Glomerular endothelial cell (primary cell): ENCODE data around the gene AAGAB. TPM values are rescaled to one million over a fixed set of nuclear protein-coding genes. Genes with fewer than 3 reads are reported as not detected.

ENCODE experiments used
- DNase-seq: peaks from one replicate; pipeline ENCODE4 v3.0.0-alpha.2; 2011; ENCODE audit warnings: low read depth, low spot score; ENCODE audit errors: extremely low read depth
- total RNA-seq: library from RNA; depleted of rRNA; stranded (reverse); fragments of >200 nt; gene quantifications from 2 replicates; pipeline ENCODE4 v1.2.3, GENCODE V29; 2015

The AAGAB gene
- total RNA-seq, 1 donor from 2014 or later: 41.9 TPM

DNA sequence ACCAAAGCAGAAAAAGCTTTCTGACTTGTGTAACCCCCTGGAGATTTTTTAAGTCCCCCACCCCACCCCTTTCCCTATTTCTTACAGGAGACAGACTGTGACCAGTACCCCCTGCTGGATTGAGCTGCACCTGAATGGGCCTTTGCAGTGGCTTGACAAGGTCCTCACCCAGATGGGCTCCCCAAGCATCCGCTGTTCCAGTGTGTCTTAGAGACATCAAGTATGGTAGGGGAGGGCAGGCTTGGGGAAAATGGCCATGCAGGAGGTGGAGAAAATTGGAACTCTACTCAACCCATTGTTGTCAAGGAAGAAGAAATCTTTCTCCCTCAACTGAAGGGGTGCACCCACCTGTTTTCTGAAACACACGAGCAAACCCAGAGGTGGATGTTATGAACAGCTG is 64.1 kb downstream of the AAGAB start:
- DNase-seq: no peak

DNA sequence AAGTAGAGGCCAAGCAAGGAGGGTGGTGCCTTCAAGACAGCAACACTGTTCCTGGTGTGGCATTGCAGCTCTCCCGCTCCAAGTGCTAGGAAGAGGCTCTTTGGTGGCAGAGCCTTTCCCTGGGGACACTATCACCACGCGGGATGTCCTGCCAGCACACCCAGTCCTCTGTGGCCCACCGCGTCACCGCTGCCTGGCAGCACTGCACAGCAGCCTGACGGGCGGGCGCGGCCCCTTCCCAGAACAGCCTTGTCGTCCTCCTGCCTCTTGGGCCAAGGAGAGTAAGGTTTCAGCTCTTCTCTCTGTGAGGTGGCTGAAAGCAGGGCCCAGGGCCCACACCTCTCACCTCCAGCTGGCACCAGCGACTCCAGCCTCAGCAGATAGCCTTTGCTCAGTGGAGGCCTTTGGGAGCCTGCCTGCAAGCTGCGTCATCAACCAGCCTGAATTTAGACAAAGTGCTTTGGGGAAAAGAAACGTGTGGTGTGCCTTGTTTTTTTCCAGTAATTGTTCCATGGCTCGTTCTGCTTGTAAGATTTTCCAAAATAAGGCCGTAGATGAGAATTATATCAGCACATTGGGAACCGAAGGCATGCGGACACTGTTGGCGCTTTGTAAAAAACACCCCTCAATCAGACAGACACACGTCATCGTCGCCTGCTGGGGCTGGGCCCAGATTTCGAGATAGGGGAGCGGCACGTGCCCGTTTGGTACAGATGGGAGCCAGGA is 65.0 kb downstream of the AAGAB start:
- no peak for DNase-seq

DNA sequence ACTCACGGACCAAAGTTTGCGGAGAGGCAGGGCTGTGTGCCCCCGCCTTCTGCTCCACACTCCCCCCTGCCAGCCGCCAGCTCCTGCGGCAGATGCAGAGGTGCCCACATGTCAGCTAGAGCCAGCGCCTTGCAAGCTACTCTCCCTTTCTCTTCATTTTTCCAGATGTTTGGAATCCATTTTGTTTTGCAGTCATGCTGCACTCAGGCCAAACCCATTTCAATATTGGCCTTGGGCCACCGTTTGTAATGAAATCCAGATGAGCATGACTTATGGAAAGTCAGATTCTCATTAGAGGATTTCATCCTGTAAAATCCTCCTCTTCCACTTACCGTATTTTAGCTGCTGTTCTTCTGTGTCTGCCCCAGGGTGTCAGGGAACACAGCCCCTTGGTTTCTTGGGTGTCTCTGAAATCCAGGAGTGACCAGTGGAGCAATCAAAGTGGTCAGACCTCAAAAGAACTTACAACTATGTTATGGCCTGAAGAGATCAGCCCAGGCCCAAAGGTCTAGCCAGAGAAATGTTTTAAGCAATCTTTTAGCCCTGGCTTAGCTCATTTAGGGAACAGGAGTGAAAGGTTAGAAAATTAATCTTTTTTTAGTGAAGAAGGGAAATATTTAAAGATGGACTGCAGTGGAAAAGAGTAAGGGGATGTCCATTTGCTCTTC is 65.8 kb downstream of the AAGAB start:
- no peak for DNase-seq

DNA sequence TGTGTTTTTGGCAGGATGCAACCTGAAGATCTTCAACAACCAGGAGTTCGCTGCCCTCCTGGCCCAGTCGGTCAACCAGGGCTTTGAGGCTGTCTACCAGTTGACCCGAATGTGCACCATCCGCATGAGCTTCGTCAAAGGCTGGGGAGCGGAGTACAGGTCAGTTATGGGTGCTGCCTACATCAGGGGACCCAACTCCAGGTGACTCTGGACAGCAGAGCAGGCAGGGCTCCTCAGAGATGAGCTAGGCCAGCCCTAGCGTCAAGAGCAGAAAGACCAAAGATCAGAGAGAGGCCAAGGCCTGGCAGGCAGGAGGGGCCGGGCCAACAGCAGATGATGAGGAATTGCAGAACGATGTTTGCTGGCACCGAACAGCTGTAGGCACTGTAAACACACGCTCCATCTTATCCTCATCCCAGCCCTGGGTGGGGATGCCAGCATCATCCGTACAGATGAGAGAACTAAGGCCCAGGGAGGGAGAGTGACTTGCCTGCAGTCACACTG is 67.1 kb downstream of the AAGAB start:
- no peak for DNase-seq

DNA sequence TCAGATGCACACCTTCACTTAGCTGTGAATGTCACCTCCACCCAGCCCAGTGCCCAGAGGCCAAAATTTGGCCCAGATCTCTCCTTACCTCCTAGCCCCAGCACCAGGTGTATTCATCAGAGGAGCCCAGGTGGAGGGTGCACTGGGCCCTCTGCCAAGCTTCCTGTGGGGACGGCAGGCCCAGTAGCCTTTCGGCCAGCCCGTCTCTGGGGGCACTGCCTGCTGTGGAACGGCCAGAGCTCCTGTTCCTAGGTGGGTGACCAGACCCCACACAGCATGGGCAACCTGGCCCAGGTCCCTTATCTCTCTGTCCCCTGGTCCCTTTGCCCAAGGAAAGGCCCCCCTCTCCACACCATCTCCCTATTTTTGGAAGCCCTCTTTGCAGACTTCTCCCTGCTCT is 67.8 kb downstream of the AAGAB start:
- no peak for DNase-seq

DNA sequence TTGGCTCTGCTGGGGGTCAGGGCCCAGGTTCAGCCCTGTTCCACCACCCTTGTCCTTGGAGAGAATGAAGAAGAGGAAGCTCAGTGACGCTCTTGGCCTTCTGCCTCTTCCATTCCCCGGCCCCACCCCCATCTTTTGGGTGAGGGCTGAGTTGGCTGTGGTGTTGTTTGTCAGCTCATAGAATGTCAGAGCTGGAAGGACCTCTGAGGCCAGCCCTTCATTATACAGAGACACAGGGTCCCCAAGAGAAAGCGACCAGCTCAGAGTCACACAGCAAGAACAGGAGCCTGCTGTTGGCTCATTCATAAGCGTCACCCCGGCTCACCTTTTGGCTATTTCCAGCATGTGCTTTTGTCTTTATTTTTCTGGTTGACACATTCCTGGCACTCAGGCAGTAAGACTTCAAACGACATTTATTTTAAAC is 68.2 kb downstream of the AAGAB start:
- DNase-seq: no peak

DNA sequence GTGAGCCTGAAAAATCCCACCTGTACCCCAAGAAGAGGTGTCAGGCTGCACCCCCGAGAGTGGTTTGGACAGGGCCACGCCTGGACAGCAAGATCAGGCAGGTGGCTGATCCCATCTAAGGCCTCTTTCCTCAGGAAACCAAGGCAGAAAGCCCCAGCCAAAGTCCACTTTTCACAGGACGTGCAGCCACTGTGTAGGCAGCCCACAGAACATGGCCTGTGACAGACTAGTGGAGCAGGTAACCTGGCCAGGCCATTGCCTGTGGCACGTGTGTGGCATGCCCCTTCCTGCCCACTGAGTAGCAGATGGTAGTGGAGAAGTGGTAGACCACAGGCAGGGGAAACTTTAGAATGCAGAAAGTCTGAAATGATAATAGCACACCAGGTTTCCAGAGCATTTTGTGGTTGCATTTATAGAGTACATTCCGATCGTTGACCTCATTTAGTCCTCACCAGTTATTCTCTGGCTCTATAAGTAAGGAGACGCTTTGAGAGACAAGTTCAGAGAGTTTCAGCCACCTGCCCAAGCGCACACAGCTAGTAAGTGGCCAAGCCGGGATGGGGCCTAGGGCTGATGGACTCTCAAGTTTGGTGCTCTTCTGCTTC is 68.7 kb downstream of the AAGAB start:
- no peak for DNase-seq

DNA sequence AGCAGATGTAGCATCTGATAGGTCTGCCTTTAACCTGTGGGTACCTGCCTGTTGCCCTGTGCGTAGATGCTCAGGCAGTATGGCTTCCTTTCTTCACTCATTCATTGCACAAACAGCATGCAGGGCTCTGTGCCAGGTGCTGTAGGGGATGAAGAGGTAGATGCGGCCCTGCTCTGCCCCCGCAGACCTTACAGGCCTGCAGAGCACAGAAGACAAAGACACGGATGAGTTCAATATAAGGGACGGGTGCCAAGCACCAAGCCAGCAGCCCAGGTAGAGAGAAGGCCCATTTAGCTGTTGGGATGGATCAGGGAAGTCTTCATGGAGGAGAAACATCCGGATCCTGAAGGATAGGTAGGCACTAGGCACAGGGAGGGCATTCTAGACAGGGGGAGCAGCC is 69.4 kb downstream of the AAGAB start:
- DNase-seq: no peak

DNA sequence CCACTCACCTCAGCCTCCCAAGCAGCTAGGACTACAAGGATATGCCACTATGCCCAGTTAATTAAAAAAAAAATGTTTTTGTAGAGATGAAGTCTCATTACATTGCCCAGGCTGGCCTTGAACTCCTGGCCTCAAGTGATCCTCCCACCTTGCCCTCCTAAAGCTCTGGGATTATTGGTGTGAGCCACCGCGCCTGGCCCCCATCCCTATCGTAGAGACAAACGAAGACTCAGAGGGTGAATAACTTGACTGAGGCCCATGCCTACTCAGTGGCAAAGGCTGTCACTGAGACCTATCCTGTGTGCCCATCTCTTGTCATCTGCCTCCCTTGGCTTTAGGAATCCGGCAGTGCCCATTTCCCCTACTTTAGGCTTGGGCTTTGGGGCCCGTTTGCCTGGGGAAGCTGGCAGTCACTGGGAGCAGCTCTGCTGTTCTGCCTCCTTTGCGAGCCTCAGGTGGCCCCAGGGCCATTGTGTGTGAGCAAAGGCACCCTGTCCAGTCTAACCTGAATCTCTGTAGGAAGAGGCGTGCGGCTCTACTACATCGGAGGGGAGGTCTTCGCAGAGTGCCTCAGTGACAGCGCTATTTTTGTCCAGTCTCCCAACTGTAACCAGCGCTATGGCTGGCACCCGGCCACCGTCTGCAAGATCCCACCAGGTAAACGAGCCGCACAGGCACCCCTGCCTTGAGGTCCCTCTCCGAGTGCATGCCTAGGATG is 70.1 kb downstream of the AAGAB start:
- no peak for DNase-seq

DNA sequence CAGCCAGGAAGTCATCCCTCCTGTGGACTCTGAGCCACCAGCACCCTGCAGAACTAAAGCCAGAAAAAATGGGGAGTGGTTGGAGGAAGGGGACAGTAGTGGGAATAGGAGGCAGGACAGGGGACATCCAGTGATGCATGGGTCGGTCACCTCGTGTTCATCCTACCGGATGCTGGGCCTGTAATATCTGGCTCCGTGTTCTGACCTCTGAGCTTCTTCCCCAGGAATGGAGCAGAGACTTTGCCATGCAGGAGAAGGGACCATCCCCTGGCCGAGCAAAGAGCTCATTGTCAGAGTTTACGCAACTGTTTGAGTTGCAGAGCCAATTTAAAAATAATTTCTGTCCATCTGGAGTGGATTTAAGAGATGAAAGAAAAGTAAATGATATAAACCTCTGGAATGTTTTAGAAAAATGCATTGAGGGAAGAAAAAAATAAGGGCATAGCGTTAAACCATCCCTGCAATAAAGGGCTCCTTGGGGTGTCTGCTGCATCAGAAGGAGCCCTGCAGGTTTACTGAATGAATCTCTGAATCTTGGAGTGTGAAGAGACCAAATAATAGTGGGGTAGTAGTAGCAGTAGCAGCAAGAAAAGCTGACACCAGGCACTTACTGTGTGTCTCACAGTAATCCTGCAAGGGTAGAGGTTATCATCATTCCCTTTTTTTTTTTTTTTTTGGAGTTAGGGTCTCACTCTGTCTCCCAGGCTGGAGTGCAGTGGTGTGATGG is 70.9 kb downstream of the AAGAB start:
- no peak for DNase-seq

DNA sequence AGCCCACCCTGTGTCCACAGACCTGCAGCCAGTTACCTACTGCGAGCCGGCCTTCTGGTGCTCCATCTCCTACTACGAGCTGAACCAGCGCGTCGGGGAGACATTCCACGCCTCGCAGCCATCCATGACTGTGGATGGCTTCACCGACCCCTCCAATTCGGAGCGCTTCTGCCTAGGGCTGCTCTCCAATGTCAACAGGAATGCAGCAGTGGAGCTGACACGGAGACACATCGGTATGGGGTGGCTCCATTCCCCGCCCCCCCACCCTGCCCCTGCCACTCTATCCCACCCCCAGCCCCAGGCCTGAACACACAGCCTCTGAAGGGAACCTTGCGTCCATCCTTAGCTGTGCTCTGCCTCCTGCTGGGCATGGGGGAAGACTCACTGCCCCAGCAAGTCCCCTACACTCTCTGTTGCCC is 73.2 kb downstream of the AAGAB start:
- DNase-seq: no peak

DNA sequence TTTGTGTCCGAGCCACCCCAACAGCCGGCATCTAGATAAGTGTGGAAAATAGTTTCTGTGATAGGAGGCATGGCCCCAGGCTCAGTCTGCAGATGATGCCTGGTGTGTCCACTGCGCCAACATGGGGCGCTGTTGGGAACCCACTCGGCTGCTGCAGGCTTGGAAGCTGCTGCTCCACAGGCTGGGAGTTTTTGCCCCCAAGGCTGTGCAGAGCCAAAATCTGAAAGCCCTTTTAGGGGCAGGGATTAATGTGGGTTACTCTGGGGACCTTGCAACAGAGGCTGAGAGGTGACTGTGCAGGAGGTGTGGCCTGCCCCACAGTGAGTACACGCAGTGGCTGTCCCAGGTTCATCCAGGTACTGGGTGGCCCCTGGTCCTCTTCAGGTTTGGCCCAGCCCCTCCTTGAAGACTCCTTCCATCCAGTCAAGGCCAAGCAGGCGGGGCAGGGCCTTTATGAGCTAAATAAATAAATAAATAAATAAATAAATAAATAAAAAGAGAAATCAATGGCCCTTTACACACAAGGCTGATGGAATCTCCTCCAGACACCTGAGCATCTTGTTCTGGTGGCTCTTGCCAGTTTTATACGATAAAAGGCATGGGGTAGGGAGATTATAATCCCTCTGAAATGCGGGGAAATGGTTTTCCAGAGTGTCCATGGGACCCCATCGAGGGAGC is 73.8 kb downstream of the AAGAB start:
- no peak for DNase-seq

DNA sequence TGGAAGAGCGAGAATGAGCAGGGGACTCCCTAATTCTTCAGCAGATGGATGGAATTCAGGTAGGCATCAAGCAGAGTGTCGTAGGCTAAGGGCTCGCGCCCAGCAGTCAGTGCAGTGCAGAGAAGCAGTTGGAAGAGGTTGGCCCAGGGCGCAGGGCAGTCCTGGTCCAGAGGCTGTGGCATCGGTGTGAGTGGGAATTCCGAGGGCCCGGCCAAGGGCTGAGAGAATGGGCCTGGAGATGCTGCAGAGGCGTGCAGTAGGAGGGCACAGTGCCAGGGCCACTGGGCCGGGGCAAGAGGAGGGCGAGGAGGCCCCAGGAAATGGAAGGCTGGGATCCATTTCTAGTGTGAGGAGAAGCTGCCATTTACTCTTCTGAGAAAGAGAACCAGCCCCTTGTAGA is 74.4 kb downstream of the AAGAB start:
- no peak for DNase-seq

DNA sequence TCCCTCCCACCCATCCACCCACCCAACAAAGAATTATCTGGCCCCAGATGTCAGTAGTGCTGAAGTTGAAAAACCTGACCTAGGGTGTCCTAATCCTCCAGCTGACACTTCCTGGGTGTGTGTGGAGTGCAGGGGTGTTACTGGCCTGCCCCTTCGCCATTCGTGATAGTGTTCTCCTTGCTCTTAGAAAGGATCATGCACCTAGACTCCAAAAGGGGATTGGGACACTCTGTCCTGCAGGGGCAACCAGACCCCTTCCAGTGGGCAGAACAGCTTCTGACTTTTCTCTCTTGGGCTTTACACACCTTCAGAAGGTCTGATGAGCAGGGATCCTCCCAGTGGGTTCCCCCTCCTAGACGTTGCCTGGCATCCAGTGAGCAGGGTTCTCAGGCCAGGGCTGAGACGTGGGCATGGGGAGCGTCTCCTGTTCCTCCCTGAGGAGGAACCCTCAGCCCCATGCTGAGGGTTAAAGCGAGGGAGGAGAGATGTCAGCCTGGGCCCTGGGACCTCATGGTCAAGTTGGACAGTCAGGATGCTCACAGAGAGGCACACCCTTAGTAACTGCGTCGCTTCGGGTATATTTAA is 75.0 kb downstream of the AAGAB start:
- DNase-seq: no peak

DNA sequence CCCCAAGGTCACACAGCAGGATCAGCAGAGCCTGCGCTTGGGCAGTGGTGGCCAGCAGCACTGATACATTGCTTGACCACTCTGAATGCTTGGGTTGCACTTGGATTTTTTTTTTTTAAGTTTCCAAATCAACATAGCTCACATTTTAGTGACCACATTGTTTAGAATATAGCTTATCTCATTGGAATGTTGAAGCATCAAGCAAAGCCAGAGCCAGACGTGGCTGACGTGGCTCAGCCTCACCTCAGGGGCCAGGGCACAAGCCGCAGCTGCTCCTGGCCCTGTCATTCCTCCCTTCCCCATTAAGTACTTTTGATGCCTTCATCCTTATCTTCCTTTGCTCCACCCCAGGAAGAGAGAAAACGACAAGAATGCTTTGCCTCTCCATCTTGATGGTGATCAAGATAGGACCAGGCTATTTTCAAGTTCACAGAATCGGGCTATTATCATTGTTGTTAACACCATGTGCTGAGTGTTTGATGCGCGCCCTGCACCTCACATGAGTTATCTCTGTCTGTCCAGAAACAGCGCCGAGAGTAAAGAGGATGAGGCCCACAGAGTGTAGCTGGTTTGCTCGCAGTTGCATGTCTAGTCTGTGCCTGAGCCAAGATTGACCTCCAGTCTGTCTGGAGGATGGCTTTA is 75.8 kb downstream of the AAGAB start:
- peak; percentile 67 for DNase-seq

DNA sequence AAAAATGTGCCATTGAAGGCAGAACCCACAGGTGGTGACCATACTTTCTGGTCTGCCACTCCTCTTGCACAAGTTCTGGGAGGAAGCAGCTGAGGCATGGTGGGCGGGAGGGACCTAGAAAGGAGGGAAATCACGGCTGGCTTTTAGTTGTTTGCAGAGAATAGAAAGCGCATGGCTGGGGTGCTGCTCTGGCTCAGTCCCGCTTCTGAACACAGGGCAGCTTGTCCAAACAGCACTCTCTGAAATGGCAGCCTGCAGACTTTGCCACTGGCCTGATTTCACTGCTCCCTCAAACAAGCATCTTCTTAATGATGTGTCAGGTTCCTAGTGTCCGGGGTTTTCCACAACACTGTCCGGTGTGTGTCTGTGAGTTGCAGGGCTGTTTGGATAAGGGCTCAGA is 76.7 kb downstream of the AAGAB start:
- no peak for DNase-seq

DNA sequence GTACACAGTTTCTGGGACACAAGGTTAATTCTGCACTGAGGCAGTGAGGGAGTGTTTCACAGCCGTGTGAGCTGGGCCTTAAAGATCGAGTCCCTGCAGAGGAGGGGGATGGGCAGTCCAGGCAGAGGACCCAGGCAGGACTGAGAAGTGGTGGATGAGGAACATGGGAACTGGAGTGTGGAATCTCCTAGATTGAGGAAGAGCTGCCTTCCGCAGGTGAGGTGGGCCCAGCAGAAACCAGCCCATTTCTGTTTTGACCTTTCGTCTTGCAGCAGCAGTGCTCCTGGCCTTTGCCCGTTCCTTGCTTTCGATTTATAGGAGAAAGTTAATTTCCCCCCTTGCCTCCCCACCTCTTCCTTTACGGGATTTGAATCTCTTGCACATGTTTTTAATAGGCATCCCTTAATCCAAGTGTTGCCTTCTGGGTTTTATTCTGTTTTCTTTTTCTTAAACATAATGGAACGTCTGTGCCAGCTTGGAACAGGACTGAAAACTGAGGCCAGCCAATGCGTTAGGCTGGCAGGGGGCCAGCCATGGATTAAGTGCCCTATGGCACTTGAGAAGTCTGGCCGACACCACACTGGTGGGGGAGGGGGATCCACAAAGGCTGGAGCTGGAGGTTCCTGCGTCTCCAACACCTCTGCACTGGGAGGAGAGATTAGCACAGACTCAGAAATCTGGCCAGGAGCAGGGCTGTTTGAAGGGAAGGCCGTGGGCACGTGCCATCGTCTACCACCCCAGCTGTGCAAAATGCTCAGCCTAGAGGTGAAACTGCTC is 78.1 kb downstream of the AAGAB start:
- DNase-seq: no peak

DNA sequence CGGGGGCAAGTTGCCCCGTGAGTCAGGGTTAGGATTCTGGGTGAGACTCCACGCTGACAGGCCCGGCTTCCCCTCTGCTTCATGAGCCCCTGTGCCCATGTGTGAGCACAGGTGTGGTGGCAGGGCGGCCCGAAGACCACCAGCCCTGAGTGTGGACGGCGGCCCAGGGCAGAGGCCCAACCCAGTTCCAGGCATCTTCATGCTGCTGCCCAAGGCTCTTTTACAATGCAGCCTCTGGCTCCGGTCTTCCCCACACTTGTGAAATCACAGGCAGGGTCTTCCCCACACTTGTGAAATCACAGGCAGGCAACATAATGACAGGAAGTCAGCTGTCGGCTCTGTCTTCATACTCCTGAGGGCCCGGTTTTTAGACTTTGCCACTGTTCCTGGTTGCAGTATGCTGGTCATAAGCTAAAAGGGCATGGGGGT is 78.8 kb downstream of the AAGAB start:
- no peak for DNase-seq
